ENCODE data around the gene TNFAIP1. TPM values are rescaled to one million over a fixed set of nuclear protein-coding genes. Genes with fewer than 3 reads are reported as not detected.

Gene TNFAIP1, protein sequence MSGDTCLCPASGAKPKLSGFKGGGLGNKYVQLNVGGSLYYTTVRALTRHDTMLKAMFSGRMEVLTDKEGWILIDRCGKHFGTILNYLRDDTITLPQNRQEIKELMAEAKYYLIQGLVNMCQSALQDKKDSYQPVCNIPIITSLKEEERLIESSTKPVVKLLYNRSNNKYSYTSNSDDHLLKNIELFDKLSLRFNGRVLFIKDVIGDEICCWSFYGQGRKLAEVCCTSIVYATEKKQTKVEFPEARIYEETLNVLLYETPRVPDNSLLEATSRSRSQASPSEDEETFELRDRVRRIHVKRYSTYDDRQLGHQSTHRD
- 26.5 and 29.5 TPM in 2 replicates for total RNA-seq

DNA sequence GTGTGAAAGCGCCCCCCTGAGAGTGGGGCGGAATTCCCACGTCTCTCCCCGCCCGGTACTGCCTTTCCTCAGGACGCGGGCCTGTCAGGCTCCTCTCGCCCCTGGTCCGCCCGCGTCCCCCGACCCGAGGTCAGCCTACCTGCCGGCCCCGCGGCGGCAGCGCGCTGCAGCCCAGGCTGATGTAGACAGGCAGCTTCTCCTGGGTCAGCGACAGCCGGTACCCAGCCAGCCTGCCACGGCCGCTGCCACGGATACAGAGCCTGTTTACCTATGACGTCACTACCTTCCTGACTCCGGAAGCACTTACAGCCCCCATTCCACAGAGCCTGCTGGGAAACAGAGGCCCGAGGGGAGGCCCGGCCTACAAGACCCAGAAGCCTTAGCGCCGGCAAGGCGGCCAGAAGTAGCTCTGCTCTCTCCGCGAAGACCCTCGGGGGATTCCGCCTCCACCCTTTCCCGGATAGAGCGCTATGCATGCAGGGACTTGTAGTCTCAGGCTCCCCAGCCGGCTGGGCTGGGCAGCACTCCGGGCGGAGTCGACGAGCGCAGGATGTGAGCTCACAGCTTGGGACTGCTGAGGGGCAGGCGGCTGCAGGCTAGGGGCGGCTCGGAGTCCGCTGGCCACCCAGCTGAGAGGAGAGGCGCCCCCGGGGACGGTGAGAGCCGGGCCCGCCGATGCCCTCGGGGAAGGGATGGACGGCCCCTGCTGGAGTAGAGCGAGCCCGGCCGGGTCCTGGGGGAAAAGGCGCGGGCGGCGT is at the start of gene TNFAIP1, which contains the start of gene IFT20:
TSS of gene TNFAIP1 (plus strand) at position 561 of the 758 bp plus-strand sequence. CDS start 3,761 bp downstream, outside the sequence.
TSS of gene IFT20 (minus strand) at position 272 of the 758 bp plus-strand sequence. CDS start 3,487 bp downstream, outside the sequence.

GRCh38 chr17:28318759-28319597 is 16.6 kb upstream of the TNFAIP1 start, which contains the start of gene TMEM97:
TSS of gene TMEM97 (plus strand) at chr17:28319200. CDS start at chr17:28319240, 40 bp downstream.

DNA sequence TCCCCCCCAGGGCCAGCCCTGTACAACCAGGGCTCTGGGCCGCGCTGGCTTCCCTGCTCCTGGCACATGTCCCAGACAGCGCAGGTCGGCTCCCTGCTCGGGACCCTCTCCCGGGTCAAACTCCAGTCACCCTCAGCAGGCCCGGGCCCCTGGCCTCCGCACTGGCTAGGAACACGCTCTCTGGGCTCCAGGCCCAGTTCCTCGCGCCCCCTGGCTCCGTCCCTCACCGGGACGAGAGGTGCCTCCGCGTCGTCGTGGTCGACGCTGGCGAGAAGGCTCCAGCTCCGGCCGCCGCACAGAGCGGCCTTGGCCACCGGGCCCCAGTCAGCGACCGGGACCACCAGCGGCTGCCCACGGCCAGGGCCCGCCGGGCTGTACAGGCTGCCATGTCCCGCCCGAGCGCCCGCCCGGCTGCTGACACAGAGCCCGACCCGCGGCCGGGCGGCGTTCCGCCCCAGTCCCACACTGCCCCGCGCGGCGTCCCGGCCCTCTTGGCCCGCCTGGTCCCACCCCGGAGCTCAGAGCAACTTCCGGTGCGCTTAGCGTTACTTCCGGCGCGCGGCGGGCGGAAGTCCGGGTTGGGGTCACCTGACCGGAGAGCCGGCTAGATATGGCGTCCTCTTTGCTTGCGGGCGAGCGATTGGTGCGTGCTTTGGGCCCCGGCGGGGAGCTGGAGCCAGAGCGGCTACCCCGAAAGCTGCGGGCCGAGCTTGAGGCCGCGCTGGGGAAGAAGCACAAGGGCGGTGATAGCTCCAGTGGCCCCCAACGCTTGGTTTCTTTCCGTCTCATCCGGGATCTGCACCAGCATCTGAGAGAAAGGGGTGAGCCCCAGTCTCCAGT is 21.7 kb downstream of the TNFAIP1 start, which contains the start of gene POLDIP2:
TSS of gene POLDIP2 (minus strand) at position 467 of the 840 bp plus-strand sequence. CDS start at position 388, 79 bp downstream.

DNA sequence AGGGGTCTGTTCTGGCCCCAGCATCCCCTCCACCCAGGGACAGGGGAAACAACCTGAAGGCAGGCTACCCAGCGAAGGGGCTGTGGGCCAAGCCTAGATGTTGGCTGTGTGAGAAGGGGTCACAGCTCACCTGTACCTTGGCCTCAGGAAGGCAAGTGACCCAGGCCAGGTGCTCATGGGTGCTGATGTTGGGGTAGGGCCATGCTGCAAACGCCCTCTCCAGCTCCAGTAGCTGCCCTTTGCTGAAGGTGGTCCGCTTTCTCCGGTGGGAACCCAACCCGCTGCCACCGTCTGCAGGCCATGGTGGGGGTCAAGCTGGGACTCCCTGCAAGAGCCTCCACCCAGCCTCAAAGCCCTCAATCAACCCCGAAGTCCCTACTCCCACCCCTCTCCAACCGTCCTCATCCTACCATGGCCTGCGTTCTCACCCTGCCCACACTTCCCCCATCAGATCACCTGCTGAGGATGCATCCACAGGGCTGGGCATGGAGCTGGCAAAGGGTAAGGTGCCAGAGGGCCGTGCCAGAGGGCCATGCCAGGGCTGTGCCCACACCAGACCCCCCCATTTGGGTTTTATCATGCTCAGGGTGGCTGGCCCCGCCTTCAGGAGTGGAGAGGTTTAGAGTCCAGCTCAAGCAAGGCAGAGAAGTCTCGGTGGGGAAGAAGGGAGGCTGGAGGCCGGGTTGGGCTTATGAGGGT is 29.3 kb downstream of the TNFAIP1 start, which contains the start of gene SEBOX:
TSS of gene SEBOX (minus strand) at position 535 of the 699 bp plus-strand sequence. CDS start at position 487, 48 bp downstream.

GRCh38 chr17:28370035-28370743 is 34.6 kb downstream of the TNFAIP1 start, which contains the start of gene VTN:
TSS of gene VTN (minus strand) at chr17:28370307. CDS start at chr17:28370203, 104 bp downstream.

GRCh38 chr17:28371245-28372202 is 36.0 kb downstream of the TNFAIP1 start, which contains the start of gene SARM1:
TSS of gene SARM1 (plus strand) at chr17:28371694. CDS start at chr17:28372033, 339 bp downstream.

Other genes with a start within 250 kb of the TNFAIP1 start
- gene TMEM97, start 16.6 kb upstream of the TNFAIP1 start, total RNA-seq: 9.0 and 14.6 TPM in 2 replicates
- gene IFT20, start 289 bp upstream of the TNFAIP1 start, total RNA-seq: 76.1 and 78.4 TPM in 2 replicates
- 65.4 and 101 TPM in 2 replicates for gene POLDIP2, start 21.8 kb downstream of the TNFAIP1 start, total RNA-seq
- not detected in 2 replicates for gene SEBOX, start 29.4 kb downstream of the TNFAIP1 start, total RNA-seq
- gene VTN, start 34.5 kb downstream of the TNFAIP1 start, total RNA-seq: 0.19 and 7.0 TPM in 2 replicates
- gene SARM1, start 35.9 kb downstream of the TNFAIP1 start, total RNA-seq: 5.9 and 7.5 TPM in 2 replicates
- 5.8 and 11.6 TPM in 2 replicates for gene SLC46A1, start 70.5 kb downstream of the TNFAIP1 start, total RNA-seq
- gene SLC13A2, start 137.9 kb downstream of the TNFAIP1 start, total RNA-seq: not detected in 2 replicates
- not detected in 2 replicates for gene FOXN1, start 170.6 kb downstream of the TNFAIP1 start, total RNA-seq
- gene UNC119, start 216.9 kb downstream of the TNFAIP1 start, total RNA-seq: 20.3 and 36.6 TPM in 2 replicates
- 55.8 and 71.6 TPM in 2 replicates for gene PIGS, start 235.8 kb downstream of the TNFAIP1 start, total RNA-seq
- 46.6 and 129 TPM in 2 replicates for gene ALDOC, start 241.1 kb downstream of the TNFAIP1 start, total RNA-seq

Measured in regular cardiac myocyte (primary cell).